WERI-Rb-1 (cell line): ENCODE results near the gene POLDIP2.
"Not testable (repeated sequence)": the region's sequence is repeated elsewhere in the genome, so short reads cannot be mapped to it uniquely, and the experiment has no call there.

Experiments used
- DNase-seq: peaks from one replicate; pipeline ENCODE4 v3.0.0-alpha.2; 2020
- H3K27ac ChIP-seq: fragments of 250-450 bp; sonication (Bioruptor Pico); 2 replicates; pipeline ENCODE4 v1.5.1; 2020; ENCODE audit warnings: mild to moderate bottlenecking, moderate library complexity
- H3K27me3 ChIP-seq: fragments of 250-450 bp; sonication (Bioruptor Pico); 2 replicates; pipeline ENCODE4 v1.5.1; 2021; ENCODE audit warnings: mild to moderate bottlenecking, low read depth, moderate library complexity; ENCODE audit not compliant: insufficient read depth, severe bottlenecking
- H3K36me3 ChIP-seq: fragments of 250-450 bp; sonication (Bioruptor Pico); 2 replicates; pipeline ENCODE4 v1.5.1; 2020; ENCODE audit warnings: mild to moderate bottlenecking, moderate library complexity
- H3K4me3 ChIP-seq: 2 replicates; pipeline ENCODE4 v1.5.1; 2011; ENCODE audit warnings: low read depth, mild to moderate bottlenecking, control low read depth, low read length
- H3K9me3 ChIP-seq: fragments of 250-450 bp; sonication (Bioruptor Pico); 2 replicates; pipeline ENCODE4 v1.5.1; 2021; ENCODE audit warnings: mild to moderate bottlenecking, moderate library complexity; ENCODE audit not compliant: severe bottlenecking
- TF ChIP-seq, protein P1 (sequence below): IDR thresholded peaks from 2 replicates; pipeline ENCODE4 v1.5.1; 2011; ENCODE audit warnings: low read depth, mild to moderate bottlenecking, control low read depth, inconsistent platforms, low read length

Gene POLDIP2

DNA sequence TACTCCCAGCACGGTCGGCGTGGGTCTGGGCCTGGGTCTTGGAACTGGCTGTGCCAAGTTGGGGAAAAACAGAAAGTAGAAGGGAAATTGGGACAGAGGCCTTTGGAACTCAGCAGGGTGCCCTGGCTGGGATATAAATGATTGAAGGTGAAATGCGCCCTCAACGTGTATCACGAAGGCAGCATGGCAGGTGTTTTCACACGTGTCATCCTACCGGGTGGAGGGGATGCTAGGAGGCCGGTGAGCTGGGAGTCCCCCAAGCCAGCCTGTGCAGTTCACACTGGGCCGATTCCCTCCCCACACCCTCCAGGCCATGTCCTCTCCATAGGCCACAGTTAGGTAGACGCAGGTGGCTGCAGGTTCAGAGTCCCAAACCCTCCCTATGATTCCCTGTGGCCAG, 15.8 kb downstream of the POLDIP2 start:
- no peak for DNase-seq
- TF ChIP-seq, protein P1, sequence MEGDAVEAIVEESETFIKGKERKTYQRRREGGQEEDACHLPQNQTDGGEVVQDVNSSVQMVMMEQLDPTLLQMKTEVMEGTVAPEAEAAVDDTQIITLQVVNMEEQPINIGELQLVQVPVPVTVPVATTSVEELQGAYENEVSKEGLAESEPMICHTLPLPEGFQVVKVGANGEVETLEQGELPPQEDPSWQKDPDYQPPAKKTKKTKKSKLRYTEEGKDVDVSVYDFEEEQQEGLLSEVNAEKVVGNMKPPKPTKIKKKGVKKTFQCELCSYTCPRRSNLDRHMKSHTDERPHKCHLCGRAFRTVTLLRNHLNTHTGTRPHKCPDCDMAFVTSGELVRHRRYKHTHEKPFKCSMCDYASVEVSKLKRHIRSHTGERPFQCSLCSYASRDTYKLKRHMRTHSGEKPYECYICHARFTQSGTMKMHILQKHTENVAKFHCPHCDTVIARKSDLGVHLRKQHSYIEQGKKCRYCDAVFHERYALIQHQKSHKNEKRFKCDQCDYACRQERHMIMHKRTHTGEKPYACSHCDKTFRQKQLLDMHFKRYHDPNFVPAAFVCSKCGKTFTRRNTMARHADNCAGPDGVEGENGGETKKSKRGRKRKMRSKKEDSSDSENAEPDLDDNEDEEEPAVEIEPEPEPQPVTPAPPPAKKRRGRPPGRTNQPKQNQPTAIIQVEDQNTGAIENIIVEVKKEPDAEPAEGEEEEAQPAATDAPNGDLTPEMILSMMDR: no peak
- Histone ChIP-seq H3K27me3 (no peaks in the 10 kb centered on the region), H3K27ac (no peak overlapping the region), H3K36me3 (peaks cover 48% of the 10 kb centered on the region), H3K4me3 (no peak overlapping the region), H3K9me3 (no peaks in the 10 kb centered on the region)

DNA sequence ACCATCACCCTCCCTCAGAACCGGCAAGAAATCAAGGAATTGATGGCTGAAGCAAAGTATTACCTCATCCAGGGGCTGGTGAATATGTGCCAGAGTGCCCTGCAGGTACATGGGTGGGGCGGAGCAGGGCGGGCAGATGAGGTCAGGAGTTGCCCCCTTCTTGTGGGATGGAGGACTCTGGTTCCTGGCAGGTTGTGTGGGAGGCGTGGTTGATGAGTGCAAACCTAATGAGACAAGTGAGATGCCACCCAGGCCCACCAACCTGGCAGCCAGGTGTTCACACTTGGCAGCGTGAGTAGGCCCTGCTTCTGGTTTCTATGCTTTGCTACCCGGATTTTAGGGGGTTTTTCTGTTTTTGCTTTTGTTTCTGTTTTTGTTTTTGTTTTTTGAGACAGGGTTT, 17.0 kb downstream of the POLDIP2 start:
- no peaks in the 10 kb centered on the region for H3K27me3 ChIP-seq
- no peak overlapping the region for H3K4me3 ChIP-seq
- TF ChIP-seq, protein P1: no peak
- no peak overlapping the region for H3K27ac ChIP-seq
- no peak for DNase-seq
- H3K36me3 ChIP-seq: peaks cover 39% of the 10 kb centered on the region
- H3K9me3 ChIP-seq: no peaks in the 10 kb centered on the region

DNA sequence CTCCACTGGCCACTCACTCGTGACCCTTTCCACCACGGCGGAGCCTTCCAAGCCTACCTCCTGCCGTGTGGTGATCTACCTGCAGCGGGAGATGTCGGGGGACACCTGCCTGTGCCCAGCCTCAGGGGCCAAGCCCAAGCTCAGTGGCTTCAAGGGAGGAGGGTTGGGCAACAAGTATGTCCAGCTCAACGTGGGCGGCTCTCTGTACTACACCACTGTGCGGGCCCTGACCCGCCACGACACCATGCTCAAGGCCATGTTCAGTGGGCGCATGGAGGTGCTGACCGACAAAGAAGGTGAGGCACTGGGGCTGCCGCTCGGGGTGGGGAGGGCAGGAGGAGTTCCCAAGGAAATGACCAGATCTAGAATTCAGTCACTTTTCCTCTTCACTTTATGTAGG, 17.9 kb downstream of the POLDIP2 start:
- no peak overlapping the region for H3K4me3 ChIP-seq
- TF ChIP-seq, protein P1: no peak
- no peaks in the 10 kb centered on the region for H3K27me3 ChIP-seq
- H3K9me3 ChIP-seq: no peaks in the 10 kb centered on the region
- H3K27ac ChIP-seq: no peak overlapping the region
- no peak for DNase-seq
- H3K36me3 ChIP-seq: peaks cover 31% of the 10 kb centered on the region

DNA sequence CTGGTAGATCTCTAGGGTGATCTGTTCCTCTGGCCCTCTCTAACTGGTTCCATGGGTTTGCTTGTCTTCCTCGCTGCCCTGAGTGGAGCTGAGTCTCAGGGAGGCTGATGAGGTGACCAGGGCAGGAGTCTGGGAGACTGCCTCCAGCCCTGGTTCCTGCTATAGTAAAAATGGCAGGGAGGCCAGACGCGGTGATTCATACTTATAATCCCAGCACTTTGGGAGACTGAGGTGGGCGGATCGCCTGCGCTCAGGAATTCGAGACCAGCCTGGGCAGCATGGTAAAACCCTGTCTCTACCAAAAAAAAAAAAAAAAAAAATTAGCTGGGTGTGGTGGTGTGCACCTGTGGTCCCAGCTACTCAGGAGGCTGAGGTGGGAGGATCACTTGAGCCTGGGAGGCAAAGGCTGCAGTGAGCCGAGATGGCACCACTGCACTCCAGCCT, 18.5 kb downstream of the POLDIP2 start:
- not testable (repeated sequence) for DNase-seq, H3K27me3 ChIP-seq, H3K4me3 ChIP-seq, H3K27ac ChIP-seq, H3K9me3 ChIP-seq
- H3K36me3 ChIP-seq: peaks cover 25% of the 10 kb centered on the region

DNA sequence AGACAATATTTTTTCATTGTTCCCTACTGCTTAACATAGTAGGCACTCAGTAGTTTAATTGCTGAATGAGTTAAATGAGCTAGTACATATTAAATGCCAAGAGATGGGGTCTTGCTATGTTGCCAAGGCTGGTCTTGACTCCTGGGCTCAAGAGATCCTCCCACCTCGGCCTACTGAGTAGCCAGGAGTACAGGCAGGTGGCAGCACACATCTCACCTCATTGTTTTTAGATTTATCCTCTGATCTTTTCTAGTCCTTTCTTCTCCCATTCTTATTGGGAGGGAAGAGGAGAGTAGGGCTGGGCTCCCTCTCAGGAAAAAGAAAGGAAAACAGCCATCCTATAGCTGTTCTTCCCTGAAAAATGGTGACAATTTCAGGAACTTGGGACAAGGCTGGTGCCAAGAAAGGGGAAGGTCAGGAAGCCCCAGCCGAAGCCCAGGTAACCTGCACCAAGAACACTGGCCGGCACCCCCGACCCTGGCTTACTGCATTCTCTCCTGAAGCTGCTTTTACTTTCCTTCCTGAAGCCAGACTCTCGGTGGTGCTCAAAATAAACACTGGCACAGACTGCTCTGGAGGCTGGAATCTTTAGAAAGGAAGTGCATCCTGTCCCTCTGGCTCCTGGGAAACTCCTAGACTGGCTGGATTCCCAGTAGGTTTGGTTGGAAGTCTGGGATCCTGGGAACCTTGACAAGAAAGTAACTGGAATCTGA, 19.1 kb downstream of the POLDIP2 start:
- DNase-seq: no peak
- no peaks in the 10 kb centered on the region for H3K27me3 ChIP-seq
- H3K4me3 ChIP-seq: no peak overlapping the region
- H3K9me3 ChIP-seq: no peaks in the 10 kb centered on the region
- TF ChIP-seq, protein P1: no peak
- H3K36me3 ChIP-seq: peaks cover 23% of the 10 kb centered on the region
- no peak overlapping the region for H3K27ac ChIP-seq

DNA sequence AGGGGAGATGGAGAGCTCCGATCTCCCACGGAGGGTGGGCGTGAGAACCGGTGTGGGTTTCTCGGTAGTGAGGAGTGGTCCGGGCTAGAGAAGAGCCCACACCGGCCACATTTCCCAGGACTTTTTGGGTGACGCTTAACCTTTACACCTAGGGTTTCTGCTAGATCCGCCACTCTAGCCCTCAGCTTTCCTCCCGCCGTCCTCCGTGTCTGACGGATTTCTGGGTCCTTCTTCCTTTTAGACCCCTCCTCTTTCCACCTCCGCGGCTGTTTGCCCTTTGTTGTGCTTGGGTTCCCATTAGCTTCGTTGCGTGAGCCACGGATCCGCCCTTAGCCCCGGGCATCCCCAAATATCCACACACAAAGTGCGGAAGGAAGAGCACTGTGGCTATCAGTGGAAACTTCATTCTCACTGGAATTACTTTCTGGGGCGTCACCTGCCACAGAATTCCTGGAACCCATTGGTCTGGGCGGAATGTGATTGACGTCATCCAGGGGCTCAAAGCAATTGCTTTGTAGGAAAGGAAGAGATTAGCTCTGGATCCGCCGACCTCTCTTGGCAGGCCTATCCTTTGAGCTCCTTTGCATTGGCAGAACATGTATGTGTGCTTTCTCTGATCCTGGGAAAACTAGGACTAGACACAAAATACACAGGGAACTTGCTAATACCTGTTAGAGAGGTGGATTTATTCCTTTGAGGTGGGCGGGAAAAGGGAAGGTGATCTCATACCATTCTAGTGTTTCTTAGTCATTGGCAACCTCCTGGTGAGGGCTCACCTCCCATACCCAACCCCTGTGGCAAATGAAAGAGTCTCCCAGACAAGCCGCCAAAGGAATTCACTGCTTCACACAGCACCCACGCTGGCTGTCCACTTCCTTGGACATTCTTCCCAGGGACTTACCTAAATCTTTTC, 21.1 kb downstream of the POLDIP2 start:
- peak overlapping the region; percentile 62 for H3K27ac ChIP-seq
- peak; percentile 89 for DNase-seq

More for the DNA sequence above, 21.1 kb downstream of the POLDIP2 start:
- H3K36me3 ChIP-seq: peaks cover 14% of the 10 kb centered on the region
- H3K9me3 ChIP-seq: no peaks in the 10 kb centered on the region
- H3K27me3 ChIP-seq: no peaks in the 10 kb centered on the region
- peak overlapping the region; percentile 73 for H3K4me3 ChIP-seq
- TF ChIP-seq, protein P1: no peak
